Nephron (organoid): Measurements from ENCODE around the gene HPS3.

ENCODE experiments used
- H3K27ac Mint-ChIP-seq, 3 experiments: 2 replicates each; pipeline ENCODE4 v1.8.0; 2020; ENCODE audit warnings: mixed read lengths in 3 of 3, mild to moderate bottlenecking in 2 of 3, moderate library complexity in 1 of 3
- H3K27me3 Mint-ChIP-seq: 2 replicates; pipeline ENCODE4 v1.8.0; 2021; ENCODE audit warnings: low read depth, mild to moderate bottlenecking, moderate library complexity, mixed read lengths
- H3K36me3 Mint-ChIP-seq: 2 replicates; pipeline ENCODE4 v1.8.0; 2020; ENCODE audit warnings: low read depth, mixed read lengths
- H3K4me1 Mint-ChIP-seq: 2 replicates; pipeline ENCODE4 v1.8.0; 2020; ENCODE audit warnings: mixed read lengths
- H3K4me3 Mint-ChIP-seq, 3 experiments: 2 replicates each; pipeline ENCODE4 v1.8.0; 2020; ENCODE audit warnings: mild to moderate bottlenecking in 3 of 3, mixed read lengths in 3 of 3, moderate library complexity in 2 of 3
- H3K9me3 Mint-ChIP-seq: 2 replicates; pipeline ENCODE4 v1.8.0; 2020; ENCODE audit warnings: mixed read lengths
- TF ChIP-seq, protein P1 (sequence below), 3 experiments: fragments of 200-600 bp; sonication (generic); IDR thresholded peaks; one replicate each; pipeline ENCODE4 v1.5.0; 2021; ENCODE audit warnings: antibody characterized with exemption in 3 of 3; ENCODE audit not compliant: unreplicated experiment in 3 of 3

The HPS3 gene

DNA sequence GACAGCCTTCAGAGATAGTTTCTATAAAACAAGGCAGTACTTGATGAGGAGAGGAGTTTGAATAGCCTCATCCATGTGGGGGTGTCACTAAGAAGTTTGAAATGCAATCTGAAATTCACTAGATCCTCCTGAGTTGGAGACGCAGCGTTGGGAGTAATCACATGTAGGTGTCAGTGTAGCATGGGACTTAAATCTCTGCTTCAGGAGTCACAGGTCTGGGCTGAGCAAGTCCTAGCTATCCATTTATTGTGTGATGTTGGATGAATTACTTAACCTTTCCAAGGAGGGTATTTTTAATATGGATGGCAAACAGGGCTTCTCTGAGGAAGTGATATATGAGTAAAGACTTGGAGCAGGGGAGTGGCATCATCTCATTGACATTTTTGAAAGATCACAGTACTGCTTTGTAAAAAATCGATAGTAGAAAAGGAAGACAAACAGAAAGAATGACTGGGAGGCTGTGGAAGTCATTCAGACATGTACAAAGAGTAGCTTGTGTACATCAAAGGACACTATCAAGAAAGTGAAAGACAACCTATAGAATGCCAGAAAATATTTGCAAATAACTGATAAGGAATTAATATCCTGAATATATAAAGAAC, 75.1 kb downstream of the HPS3 start:
- Mint-ChIP-seq H3K4me3 (peak overlapping the region in 1 of 3 experiments; percentile 11), H3K27ac (no peak overlapping the region), H3K36me3 (no peaks in the 10 kb centered on the region)

DNA sequence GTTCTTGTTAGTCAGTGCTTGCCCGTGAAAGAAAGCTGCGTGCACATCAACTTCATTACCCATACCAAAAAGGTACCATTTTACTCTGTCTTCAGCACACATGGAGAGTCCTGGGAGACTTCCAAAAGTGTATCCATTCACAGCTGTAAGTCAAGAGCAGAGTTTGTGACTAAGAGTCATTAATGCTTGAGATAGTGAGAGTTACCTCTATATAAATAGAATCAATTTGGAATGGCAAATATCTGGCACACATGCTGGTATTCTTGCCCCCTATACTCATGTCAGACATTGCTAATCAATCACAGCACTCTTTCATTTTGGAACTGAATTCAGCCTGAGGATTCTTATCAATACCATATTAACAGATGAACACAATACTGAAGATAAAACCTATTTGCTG, 78.0 kb downstream of the HPS3 start:
- Mint-ChIP-seq H3K4me3 (no peak overlapping the region), H3K27me3 (no peaks in the 10 kb centered on the region), H3K36me3 (no peaks in the 10 kb centered on the region), H3K4me1 (no peaks in the 10 kb centered on the region), H3K9me3 (no peaks in the 10 kb centered on the region), H3K27ac (no peak overlapping the region)
- TF ChIP-seq, protein P1, sequence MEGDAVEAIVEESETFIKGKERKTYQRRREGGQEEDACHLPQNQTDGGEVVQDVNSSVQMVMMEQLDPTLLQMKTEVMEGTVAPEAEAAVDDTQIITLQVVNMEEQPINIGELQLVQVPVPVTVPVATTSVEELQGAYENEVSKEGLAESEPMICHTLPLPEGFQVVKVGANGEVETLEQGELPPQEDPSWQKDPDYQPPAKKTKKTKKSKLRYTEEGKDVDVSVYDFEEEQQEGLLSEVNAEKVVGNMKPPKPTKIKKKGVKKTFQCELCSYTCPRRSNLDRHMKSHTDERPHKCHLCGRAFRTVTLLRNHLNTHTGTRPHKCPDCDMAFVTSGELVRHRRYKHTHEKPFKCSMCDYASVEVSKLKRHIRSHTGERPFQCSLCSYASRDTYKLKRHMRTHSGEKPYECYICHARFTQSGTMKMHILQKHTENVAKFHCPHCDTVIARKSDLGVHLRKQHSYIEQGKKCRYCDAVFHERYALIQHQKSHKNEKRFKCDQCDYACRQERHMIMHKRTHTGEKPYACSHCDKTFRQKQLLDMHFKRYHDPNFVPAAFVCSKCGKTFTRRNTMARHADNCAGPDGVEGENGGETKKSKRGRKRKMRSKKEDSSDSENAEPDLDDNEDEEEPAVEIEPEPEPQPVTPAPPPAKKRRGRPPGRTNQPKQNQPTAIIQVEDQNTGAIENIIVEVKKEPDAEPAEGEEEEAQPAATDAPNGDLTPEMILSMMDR (IDR thresholded peaks at IDR 0.05; ENCODE audit: unreplicated experiment in 3 of 3), result no peak

More for the DNA sequence above, 75.1 kb downstream of the HPS3 start:
- Mint-ChIP-seq H3K27me3 (no peaks in the 10 kb centered on the region), H3K9me3 (no peaks in the 10 kb centered on the region), H3K4me1 (peaks cover 5% of the 10 kb centered on the region)
- TF ChIP-seq, protein P1 (IDR thresholded peaks at IDR 0.05; ENCODE audit: unreplicated experiment in 3 of 3), result no peak

DNA sequence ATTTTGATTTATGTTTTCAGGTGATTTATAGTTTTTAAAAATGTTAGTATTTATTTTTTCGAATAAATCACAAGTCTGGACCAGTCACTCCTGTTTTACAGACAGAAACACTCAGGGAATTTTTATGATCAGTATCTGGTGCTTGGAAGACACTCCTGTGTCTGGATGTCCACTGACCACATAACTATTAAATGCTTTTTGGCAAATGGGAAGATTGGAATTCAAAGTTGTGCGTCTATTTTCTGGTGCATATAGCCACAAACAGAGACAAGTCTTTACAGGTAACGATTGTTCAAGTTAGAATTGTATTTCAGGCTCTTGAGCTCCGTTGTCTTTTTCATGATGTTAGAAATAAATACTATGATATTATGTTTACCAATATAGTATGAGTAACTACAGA, 80.0 kb downstream of the HPS3 start:
- Mint-ChIP-seq H3K4me3 (no peak overlapping the region), H3K27ac (no peak overlapping the region), H3K36me3 (no peaks in the 10 kb centered on the region)

DNA sequence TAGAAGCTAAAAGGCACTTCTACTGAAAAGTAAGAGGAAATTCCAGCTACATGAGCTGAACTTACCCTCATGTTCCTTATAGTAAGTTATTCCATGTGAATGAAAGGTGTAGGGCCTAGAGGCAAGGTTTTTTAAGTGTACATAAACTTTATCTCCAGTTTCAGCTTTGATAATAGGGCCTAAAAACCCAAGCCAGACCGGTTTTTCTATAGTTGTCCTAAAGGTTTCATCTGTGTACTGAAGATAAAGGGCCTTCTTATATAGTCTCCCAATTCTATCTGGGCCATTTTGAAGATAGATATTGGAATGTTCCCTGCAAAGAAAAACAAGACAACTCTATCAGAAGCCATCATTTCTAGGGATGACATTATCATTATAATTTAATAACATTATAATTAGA, 82.9 kb downstream of the HPS3 start:
- H3K36me3 Mint-ChIP-seq, result no peaks in the 10 kb centered on the region
- no peaks in the 10 kb centered on the region for H3K9me3 Mint-ChIP-seq
- H3K4me3 Mint-ChIP-seq, result no peak overlapping the region
- no peaks in the 10 kb centered on the region for H3K27me3 Mint-ChIP-seq
- peaks cover 9% of the 10 kb centered on the region for H3K4me1 Mint-ChIP-seq
- H3K27ac Mint-ChIP-seq, result no peak overlapping the region
- TF ChIP-seq, protein P1 (IDR thresholded peaks at IDR 0.05; ENCODE audit: unreplicated experiment in 3 of 3), result no peak

More for the DNA sequence above, 80.0 kb downstream of the HPS3 start:
- H3K27me3 Mint-ChIP-seq, result no peaks in the 10 kb centered on the region
- H3K9me3 Mint-ChIP-seq, result no peaks in the 10 kb centered on the region
- TF ChIP-seq, protein P1 (IDR thresholded peaks at IDR 0.05; ENCODE audit: unreplicated experiment in 3 of 3), result no peak
- H3K4me1 Mint-ChIP-seq, result no peaks in the 10 kb centered on the region

DNA sequence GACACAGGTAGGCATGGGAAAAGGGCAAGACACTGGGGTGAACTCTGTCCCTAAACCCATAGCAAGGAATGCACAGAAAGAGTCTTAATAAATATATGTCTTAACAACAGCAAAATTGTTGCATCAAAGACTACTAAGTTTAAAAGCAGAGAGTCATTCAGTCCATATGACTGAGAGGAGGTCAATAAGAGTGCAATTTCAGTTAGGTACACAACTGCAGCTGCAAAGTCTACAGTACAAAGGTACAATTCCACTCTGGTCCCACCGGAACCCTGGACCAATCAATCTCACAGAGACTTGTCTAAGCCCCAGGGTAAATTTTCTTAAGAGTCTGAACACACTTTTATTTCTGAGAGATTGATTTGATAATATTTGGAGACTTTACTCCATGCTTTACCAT, 85.3 kb downstream of the HPS3 start:
- TF ChIP-seq, protein P1 (IDR thresholded peaks at IDR 0.05; ENCODE audit: unreplicated experiment in 3 of 3), result no peak
- Mint-ChIP-seq H3K36me3 (no peaks in the 10 kb centered on the region), H3K27me3 (peaks cover 3% of the 10 kb centered on the region), H3K4me1 (peaks cover 9% of the 10 kb centered on the region), H3K27ac (no peak overlapping the region), H3K4me3 (no peak overlapping the region), H3K9me3 (no peaks in the 10 kb centered on the region)

DNA sequence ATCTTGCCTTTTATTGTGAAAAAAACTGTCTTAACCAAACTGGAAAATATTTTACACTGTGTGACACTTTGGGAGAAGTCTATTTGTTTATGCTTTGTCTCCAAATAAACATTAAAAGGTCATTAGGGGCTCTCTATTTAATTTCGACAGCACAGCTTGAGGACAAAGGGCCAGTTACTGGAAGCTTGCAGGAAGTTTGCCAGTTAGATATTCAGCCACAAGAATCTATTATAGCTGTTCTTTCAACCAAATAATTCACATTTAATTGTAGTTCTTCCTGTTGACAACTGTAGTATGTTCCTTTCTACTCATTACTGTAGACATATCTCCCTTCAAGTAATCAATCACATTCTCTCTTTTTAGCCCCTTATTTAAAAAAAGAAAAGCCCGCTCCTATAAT, 86.1 kb downstream of the HPS3 start:
- Mint-ChIP-seq H3K36me3 (no peaks in the 10 kb centered on the region), H3K4me1 (peaks cover 9% of the 10 kb centered on the region), H3K4me3 (no peak overlapping the region)

More for the DNA sequence above, 86.1 kb downstream of the HPS3 start:
- TF ChIP-seq, protein P1 (IDR thresholded peaks at IDR 0.05; ENCODE audit: unreplicated experiment in 3 of 3), result no peak
- Mint-ChIP-seq H3K9me3 (no peaks in the 10 kb centered on the region), H3K27ac (no peak overlapping the region), H3K27me3 (peaks cover 4% of the 10 kb centered on the region)
